ENCODE measurements around the gene SURF2. TPM values are rescaled to one million over a fixed set of nuclear protein-coding genes. Genes with fewer than 3 reads are reported as not detected.
A peak's percentile ranks its signal among the peaks of the same experiment; 100 is the strongest.

SURF2 gene
- total and polyA plus RNA-seq, 2 experiments from 2014 or later = 39.9 to 104 TPM

GRCh38 chr9:133320421-133320881, 35.9 kb upstream of the SURF2 start:
- no peak overlapping the region for H3K4me3 ChIP-seq
- no peaks in the 10 kb centered on the region for H3K36me3 ChIP-seq (ENCODE audit: insufficient read depth)
- Mint-ChIP-seq H3K9me3 (peaks cover 24% of the 10 kb centered on the region), H3K27me3 (ENCODE audit: insufficient read depth, low read depth, poor library complexity) (peaks cover 12% of the 10 kb centered on the region), H3K36me3 (ENCODE audit: low read depth) (peaks cover 7% of the 10 kb centered on the region; the same call in 2 of the 3 replicates), H3K4me3 (no peak overlapping the region), H3K4me1 (no peaks in the 10 kb centered on the region), H3K27ac (no peak overlapping the region)
- no peaks in the 10 kb centered on the region for H3K4me1 ChIP-seq (ENCODE audit: insufficient read depth)
- ATAC-seq (peak; percentile 94), DNase-seq (ENCODE audit: low spot score) (peak; percentile 66)
- H3K27me3 ChIP-seq (ENCODE audit: insufficient read depth) = no peaks in the 10 kb centered on the region
- no peak overlapping the region; the same call in 1 of the 2 replicates for H2AFZ ChIP-seq
- H3K79me2 ChIP-seq (replicated peaks; ENCODE audit: insufficient read depth) = no peaks in the 10 kb centered on the region
- no peak overlapping the region for H3K4me2 ChIP-seq
- no peak overlapping the region for H3K27ac ChIP-seq (ENCODE audit: low read depth)
- TF ChIP-seq, protein P1, sequence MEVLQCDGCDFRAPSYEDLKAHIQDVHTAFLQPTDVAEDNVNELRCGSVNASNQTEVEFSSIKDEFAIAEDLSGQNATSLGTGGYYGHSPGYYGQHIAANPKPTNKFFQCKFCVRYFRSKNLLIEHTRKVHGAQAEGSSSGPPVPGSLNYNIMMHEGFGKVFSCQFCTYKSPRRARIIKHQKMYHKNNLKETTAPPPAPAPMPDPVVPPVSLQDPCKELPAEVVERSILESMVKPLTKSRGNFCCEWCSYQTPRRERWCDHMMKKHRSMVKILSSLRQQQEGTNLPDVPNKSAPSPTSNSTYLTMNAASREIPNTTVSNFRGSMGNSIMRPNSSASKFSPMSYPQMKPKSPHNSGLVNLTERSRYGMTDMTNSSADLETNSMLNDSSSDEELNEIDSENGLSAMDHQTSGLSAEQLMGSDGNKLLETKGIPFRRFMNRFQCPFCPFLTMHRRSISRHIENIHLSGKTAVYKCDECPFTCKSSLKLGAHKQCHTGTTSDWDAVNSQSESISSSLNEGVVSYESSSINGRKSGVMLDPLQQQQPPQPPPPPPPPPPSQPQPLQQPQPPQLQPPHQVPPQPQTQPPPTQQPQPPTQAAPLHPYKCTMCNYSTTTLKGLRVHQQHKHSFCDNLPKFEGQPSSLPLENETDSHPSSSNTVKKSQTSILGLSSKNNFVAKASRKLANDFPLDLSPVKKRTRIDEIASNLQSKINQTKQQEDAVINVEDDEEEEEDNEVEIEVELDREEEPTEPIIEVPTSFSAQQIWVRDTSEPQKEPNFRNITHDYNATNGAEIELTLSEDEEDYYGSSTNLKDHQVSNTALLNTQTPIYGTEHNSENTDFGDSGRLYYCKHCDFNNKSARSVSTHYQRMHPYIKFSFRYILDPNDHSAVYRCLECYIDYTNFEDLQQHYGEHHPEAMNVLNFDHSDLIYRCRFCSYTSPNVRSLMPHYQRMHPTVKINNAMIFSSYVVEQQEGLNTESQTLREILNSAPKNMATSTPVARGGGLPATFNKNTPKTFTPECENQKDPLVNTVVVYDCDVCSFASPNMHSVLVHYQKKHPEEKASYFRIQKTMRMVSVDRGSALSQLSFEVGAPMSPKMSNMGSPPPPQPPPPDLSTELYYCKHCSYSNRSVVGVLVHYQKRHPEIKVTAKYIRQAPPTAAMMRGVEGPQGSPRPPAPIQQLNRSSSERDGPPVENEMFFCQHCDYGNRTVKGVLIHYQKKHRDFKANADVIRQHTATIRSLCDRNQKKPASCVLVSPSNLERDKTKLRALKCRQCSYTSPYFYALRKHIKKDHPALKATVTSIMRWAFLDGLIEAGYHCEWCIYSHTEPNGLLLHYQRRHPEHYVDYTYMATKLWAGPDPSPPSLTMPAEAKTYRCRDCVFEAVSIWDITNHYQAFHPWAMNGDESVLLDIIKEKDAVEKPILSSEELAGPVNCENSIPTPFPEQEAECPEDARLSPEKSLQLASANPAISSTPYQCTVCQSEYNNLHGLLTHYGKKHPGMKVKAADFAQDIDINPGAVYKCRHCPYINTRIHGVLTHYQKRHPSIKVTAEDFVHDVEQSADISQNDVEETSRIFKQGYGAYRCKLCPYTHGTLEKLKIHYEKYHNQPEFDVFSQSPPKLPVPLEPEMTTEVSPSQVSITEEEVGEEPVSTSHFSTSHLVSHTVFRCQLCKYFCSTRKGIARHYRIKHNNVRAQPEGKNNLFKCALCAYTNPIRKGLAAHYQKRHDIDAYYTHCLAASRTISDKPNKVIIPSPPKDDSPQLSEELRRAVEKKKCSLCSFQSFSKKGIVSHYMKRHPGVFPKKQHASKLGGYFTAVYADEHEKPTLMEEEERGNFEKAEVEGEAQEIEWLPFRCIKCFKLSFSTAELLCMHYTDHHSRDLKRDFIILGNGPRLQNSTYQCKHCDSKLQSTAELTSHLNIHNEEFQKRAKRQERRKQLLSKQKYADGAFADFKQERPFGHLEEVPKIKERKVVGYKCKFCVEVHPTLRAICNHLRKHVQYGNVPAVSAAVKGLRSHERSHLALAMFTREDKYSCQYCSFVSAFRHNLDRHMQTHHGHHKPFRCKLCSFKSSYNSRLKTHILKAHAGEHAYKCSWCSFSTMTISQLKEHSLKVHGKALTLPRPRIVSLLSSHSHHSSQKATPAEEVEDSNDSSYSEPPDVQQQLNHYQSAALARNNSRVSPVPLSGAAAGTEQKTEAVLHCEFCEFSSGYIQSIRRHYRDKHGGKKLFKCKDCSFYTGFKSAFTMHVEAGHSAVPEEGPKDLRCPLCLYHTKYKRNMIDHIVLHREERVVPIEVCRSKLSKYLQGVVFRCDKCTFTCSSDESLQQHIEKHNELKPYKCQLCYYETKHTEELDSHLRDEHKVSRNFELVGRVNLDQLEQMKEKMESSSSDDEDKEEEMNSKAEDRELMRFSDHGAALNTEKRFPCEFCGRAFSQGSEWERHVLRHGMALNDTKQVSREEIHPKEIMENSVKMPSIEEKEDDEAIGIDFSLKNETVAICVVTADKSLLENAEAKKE (CRISPR knock-in tag; IDR thresholded peaks at IDR 0.05) = no peak
- TF ChIP-seq, protein P2, sequence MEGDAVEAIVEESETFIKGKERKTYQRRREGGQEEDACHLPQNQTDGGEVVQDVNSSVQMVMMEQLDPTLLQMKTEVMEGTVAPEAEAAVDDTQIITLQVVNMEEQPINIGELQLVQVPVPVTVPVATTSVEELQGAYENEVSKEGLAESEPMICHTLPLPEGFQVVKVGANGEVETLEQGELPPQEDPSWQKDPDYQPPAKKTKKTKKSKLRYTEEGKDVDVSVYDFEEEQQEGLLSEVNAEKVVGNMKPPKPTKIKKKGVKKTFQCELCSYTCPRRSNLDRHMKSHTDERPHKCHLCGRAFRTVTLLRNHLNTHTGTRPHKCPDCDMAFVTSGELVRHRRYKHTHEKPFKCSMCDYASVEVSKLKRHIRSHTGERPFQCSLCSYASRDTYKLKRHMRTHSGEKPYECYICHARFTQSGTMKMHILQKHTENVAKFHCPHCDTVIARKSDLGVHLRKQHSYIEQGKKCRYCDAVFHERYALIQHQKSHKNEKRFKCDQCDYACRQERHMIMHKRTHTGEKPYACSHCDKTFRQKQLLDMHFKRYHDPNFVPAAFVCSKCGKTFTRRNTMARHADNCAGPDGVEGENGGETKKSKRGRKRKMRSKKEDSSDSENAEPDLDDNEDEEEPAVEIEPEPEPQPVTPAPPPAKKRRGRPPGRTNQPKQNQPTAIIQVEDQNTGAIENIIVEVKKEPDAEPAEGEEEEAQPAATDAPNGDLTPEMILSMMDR (conservative IDR thresholded peaks at IDR 0.05; ENCODE audit: low read depth in 2 of 2) = peak; percentile 40 to 61
- TF ChIP-seq JUNB (IDR thresholded peaks at IDR 0.05; ENCODE audit: unreplicated experiment) (no peak), STAT1 (IDR thresholded peaks at IDR 0.05; ENCODE audit: unreplicated experiment) (no peak), ETS1 (IDR thresholded peaks at IDR 0.05) (no peak), CREB1 (CRISPR knock-in tag; IDR thresholded peaks at IDR 0.05; ENCODE audit: low read depth) (no peak), ZNF331 (CRISPR knock-in tag; IDR thresholded peaks at IDR 0.05; ENCODE audit: low read depth) (no peak), REST (IDR thresholded peaks at IDR 0.05; ENCODE audit: unreplicated experiment) (no peak), POLR2AphosphoS5 (IDR thresholded peaks at IDR 0.05; ENCODE audit: low read depth) (no peak)
- H3K9me2 ChIP-seq (ENCODE audit: insufficient read depth) = no peaks in the 10 kb centered on the region
- no peaks in the 10 kb centered on the region for H3F3A ChIP-seq (replicated peaks; ENCODE audit: low read depth)
- no peaks in the 10 kb centered on the region for H4K20me1 ChIP-seq (replicated peaks; ENCODE audit: insufficient read depth)
